Sigmoid colon (tissue), 3 donors: ENCODE results near the gene CLEC16A.

Experiments used
- POLR2A ChIP-seq, 2 donors: fragments of 450-650 bp; IDR thresholded peaks; one replicate each; pipeline ENCODE4 v1.6.1; 2016; ENCODE audit warnings: antibody characterized with exemption in 2 of 2, mild to moderate bottlenecking in 2 of 2, moderate library complexity in 2 of 2
- TF ChIP-seq, protein P1 (sequence below), 4 experiments: fragments of 450-650 bp in 3 of 4; fragments of 200-600 bp in 1 of 4; IDR thresholded peaks; one replicate each; pipeline ENCODE4 v1.5.1; 2016 to 2019; ENCODE audit warnings: antibody characterized with exemption in 4 of 4, mild to moderate bottlenecking in 3 of 4, moderate library complexity in 2 of 4

GRCh38 chr16:11060364-11060763, 116.0 kb downstream of the CLEC16A start:
- TF ChIP-seq, protein P1, sequence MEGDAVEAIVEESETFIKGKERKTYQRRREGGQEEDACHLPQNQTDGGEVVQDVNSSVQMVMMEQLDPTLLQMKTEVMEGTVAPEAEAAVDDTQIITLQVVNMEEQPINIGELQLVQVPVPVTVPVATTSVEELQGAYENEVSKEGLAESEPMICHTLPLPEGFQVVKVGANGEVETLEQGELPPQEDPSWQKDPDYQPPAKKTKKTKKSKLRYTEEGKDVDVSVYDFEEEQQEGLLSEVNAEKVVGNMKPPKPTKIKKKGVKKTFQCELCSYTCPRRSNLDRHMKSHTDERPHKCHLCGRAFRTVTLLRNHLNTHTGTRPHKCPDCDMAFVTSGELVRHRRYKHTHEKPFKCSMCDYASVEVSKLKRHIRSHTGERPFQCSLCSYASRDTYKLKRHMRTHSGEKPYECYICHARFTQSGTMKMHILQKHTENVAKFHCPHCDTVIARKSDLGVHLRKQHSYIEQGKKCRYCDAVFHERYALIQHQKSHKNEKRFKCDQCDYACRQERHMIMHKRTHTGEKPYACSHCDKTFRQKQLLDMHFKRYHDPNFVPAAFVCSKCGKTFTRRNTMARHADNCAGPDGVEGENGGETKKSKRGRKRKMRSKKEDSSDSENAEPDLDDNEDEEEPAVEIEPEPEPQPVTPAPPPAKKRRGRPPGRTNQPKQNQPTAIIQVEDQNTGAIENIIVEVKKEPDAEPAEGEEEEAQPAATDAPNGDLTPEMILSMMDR (IDR thresholded peaks at IDR 0.05) = no peak
- TF ChIP-seq POLR2A (IDR thresholded peaks at IDR 0.05) = no peak
